Neural progenitor cell (in vitro differentiated cells): Measurements from ENCODE around the gene TRIM27. TPM values are rescaled to one million over a fixed set of nuclear protein-coding genes. Genes with fewer than 3 reads are reported as not detected.

ENCODE experiments used
- DNase-seq: peaks from one replicate; pipeline ENCODE4 v3.0.0-alpha.2; 2016; ENCODE audit warnings: low spot score
- H2AFZ ChIP-seq: fragments of 200-600 bp; sonication (generic); replicated peaks from 2 replicates; pipeline ENCODE4 v1.6.1; 2016; ENCODE audit warnings: antibody characterized with exemption
- H3F3A ChIP-seq: fragments of 200-600 bp; sonication (generic); 2 replicates; pipeline ENCODE4 v1.6.1; 2016; ENCODE audit warnings: antibody characterized with exemption, low read depth
- H3K27ac ChIP-seq: fragments of 200-600 bp; sonication (generic); 2 replicates; pipeline ENCODE4 v1.5.1; 2016; ENCODE audit warnings: mild to moderate bottlenecking
- H3K27me3 ChIP-seq: fragments of 200-600 bp; sonication (generic); 2 replicates; pipeline ENCODE4 v1.6.1; 2016; ENCODE audit warnings: mild to moderate bottlenecking, moderate library complexity
- H3K36me3 ChIP-seq: fragments of 200-600 bp; sonication (generic); 2 replicates; pipeline ENCODE4 v1.5.1; 2016
- H3K4me1 ChIP-seq: fragments of 200-600 bp; sonication (generic); 2 replicates; pipeline ENCODE4 v1.6.1; 2016; ENCODE audit warnings: mixed run types
- H3K4me2 ChIP-seq: fragments of 200-600 bp; sonication (generic); 2 replicates; pipeline ENCODE4 v1.6.1; 2016
- H3K4me3 ChIP-seq: fragments of 200-600 bp; sonication (generic); 2 replicates; pipeline ENCODE4 v1.5.1; 2016
- H3K79me2 ChIP-seq: fragments of 200-600 bp; sonication (generic); 2 replicates; pipeline ENCODE4 v1.6.1; 2016; ENCODE audit warnings: low read depth
- H3K9ac ChIP-seq: fragments of 200-600 bp; sonication (generic); 2 replicates; pipeline ENCODE4 v1.6.1; 2016
- H3K9me3 ChIP-seq: fragments of 200-600 bp; sonication (generic); 2 replicates; pipeline ENCODE4 v1.5.1; 2016; ENCODE audit warnings: low read depth
- H4K20me1 ChIP-seq: fragments of 200-600 bp; sonication (generic); 2 replicates; pipeline ENCODE4 v1.6.1; 2016; ENCODE audit warnings: low read depth
- H3K27ac Mint-ChIP-seq: 3 replicates; pipeline ENCODE4 v1.8.0; 2021; ENCODE audit warnings: mixed read lengths
- H3K27me3 Mint-ChIP-seq: 2 replicates; pipeline ENCODE4 v1.8.0; 2022; ENCODE audit warnings: low read depth, mild to moderate bottlenecking, inconsistent platforms, moderate library complexity, mixed read lengths; ENCODE audit not compliant: insufficient read depth
- H3K36me3 Mint-ChIP-seq: 3 replicates; pipeline ENCODE4 v1.8.0; 2021; ENCODE audit warnings: mixed read lengths
- H3K4me1 Mint-ChIP-seq: 3 replicates; pipeline ENCODE4 v1.8.0; 2021; ENCODE audit warnings: mixed read lengths
- H3K4me3 Mint-ChIP-seq: 3 replicates; pipeline ENCODE4 v1.8.0; 2021; ENCODE audit warnings: mild to moderate bottlenecking, moderate library complexity, mixed read lengths
- H3K9me3 Mint-ChIP-seq: 3 replicates; pipeline ENCODE4 v1.8.0; 2020; ENCODE audit warnings: mixed read lengths
- EZH2 ChIP-seq: fragments of 200-600 bp; sonication (generic); IDR thresholded peaks from 2 replicates; pipeline ENCODE4 v1.6.1; 2017; ENCODE audit warnings: antibody characterized with exemption, mild to moderate bottlenecking, moderate library complexity
- EZH2phosphoT487 ChIP-seq: fragments of 200-600 bp; sonication (generic); IDR thresholded peaks from 2 replicates; pipeline ENCODE4 v1.6.1; 2017; ENCODE audit warnings: antibody characterized with exemption
- total RNA-seq: library from RNA; depleted of rRNA; stranded (reverse); fragments of >200 nt; gene quantifications from 2 replicates; pipeline ENCODE4 v1.2.3, GENCODE V29; 2015; ENCODE audit warnings: low replicate concordance
- TF ChIP-seq, protein P1 (sequence below): fragments of 200-600 bp; sonication (generic); IDR thresholded peaks from 2 replicates; pipeline ENCODE4 v1.5.1; 2017; ENCODE audit warnings: antibody characterized with exemption, mild to moderate bottlenecking

The TRIM27 gene
- total RNA-seq, 1 donor from 2014 or later = 69.0 TPM

GRCh38 chr6:28892525-28892924 lies 31.3 kb downstream of the TRIM27 start:
- Mint-ChIP-seq H3K27ac (no peak overlapping the region), H3K4me1 (peaks cover 14% of the 10 kb centered on the region), H3K9me3 (peaks cover 7% of the 10 kb centered on the region), H3K4me3 (no peak overlapping the region), H3K36me3 (peaks cover 4% of the 10 kb centered on the region), H3K27me3 (peaks cover 21% of the 10 kb centered on the region)
- no peaks in the 10 kb centered on the region for H3K9me3 ChIP-seq
- no peak overlapping the region for H3K9ac ChIP-seq
- no peaks in the 10 kb centered on the region for H4K20me1 ChIP-seq
- no peaks in the 10 kb centered on the region for H3K36me3 ChIP-seq
- H3K27ac ChIP-seq = no peak overlapping the region
- peaks cover 3% of the 10 kb centered on the region for H3K4me1 ChIP-seq
- TF ChIP-seq EZH2 = no peak
- no peak for TF ChIP-seq EZH2phosphoT487
- TF ChIP-seq, protein P1, sequence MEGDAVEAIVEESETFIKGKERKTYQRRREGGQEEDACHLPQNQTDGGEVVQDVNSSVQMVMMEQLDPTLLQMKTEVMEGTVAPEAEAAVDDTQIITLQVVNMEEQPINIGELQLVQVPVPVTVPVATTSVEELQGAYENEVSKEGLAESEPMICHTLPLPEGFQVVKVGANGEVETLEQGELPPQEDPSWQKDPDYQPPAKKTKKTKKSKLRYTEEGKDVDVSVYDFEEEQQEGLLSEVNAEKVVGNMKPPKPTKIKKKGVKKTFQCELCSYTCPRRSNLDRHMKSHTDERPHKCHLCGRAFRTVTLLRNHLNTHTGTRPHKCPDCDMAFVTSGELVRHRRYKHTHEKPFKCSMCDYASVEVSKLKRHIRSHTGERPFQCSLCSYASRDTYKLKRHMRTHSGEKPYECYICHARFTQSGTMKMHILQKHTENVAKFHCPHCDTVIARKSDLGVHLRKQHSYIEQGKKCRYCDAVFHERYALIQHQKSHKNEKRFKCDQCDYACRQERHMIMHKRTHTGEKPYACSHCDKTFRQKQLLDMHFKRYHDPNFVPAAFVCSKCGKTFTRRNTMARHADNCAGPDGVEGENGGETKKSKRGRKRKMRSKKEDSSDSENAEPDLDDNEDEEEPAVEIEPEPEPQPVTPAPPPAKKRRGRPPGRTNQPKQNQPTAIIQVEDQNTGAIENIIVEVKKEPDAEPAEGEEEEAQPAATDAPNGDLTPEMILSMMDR = no peak
- DNase-seq = no peak
- no peaks in the 10 kb centered on the region for H3K79me2 ChIP-seq
- no peaks in the 10 kb centered on the region for H3K27me3 ChIP-seq
- H2AFZ ChIP-seq = no peak overlapping the region
- no peak overlapping the region for H3K4me3 ChIP-seq
- no peak overlapping the region for H3K4me2 ChIP-seq
- peaks cover 26% of the 10 kb centered on the region for H3F3A ChIP-seq

- H3K9me3 Mint-ChIP-seq = peaks cover 7% of the 10 kb centered on the region
- no peak overlapping the region for H3K27ac Mint-ChIP-seq
- H3K4me3 Mint-ChIP-seq = no peak overlapping the region
- Histone ChIP-seq H3F3A (no peaks in the 10 kb centered on the region), H3K9ac (no peak overlapping the region), H3K4me3 (no peak overlapping the region), H3K36me3 (no peaks in the 10 kb centered on the region), H3K27me3 (no peaks in the 10 kb centered on the region), H3K4me1 (no peaks in the 10 kb centered on the region), H4K20me1 (no peaks in the 10 kb centered on the region), H3K9me3 (no peaks in the 10 kb centered on the region), H2AFZ (no peak overlapping the region), H3K4me2 (no peak overlapping the region), H3K79me2 (no peaks in the 10 kb centered on the region), H3K27ac (no peak overlapping the region)
- no peaks in the 10 kb centered on the region for H3K36me3 Mint-ChIP-seq
- TF ChIP-seq EZH2 (no peak), EZH2phosphoT487 (no peak)
- TF ChIP-seq, protein P1 = no peak
- no peak for DNase-seq
- H3K4me1 Mint-ChIP-seq = no peaks in the 10 kb centered on the region
- H3K27me3 Mint-ChIP-seq = peaks cover 5% of the 10 kb centered on the region
These were observed 35.8 kb downstream of the TRIM27 start for GRCh38 chr6:28887796-28888496.

- H3K4me2 ChIP-seq = no peak overlapping the region
- H3K27ac ChIP-seq = no peak overlapping the region
- Mint-ChIP-seq H3K4me1 (peaks cover 5% of the 10 kb centered on the region), H3K9me3 (peaks cover 11% of the 10 kb centered on the region), H3K27me3 (peaks cover 5% of the 10 kb centered on the region), H3K27ac (no peak overlapping the region), H3K36me3 (peaks cover 4% of the 10 kb centered on the region), H3K4me3 (no peak overlapping the region)
- H2AFZ ChIP-seq = no peak overlapping the region
- H3K4me3 ChIP-seq = no peak overlapping the region
- H3K9me3 ChIP-seq = no peaks in the 10 kb centered on the region
- H3K36me3 ChIP-seq = no peaks in the 10 kb centered on the region
- TF ChIP-seq, protein P1 = no peak
- TF ChIP-seq EZH2phosphoT487 = no peak
- TF ChIP-seq EZH2 = no peak
- no peak for DNase-seq
- H3K79me2 ChIP-seq = no peaks in the 10 kb centered on the region
- H3F3A ChIP-seq = no peaks in the 10 kb centered on the region
- H3K9ac ChIP-seq = no peak overlapping the region
- no peaks in the 10 kb centered on the region for H3K27me3 ChIP-seq
- H4K20me1 ChIP-seq = no peaks in the 10 kb centered on the region
- H3K4me1 ChIP-seq = no peaks in the 10 kb centered on the region
These were observed 37.7 kb downstream of the TRIM27 start for GRCh38 chr6:28886079-28886439.
